H1 (cell line): ENCODE results near the gene ERC1. TPM values are rescaled to one million over a fixed set of nuclear protein-coding genes. Genes with fewer than 3 reads are reported as not detected.

ENCODE experiments used
- CTCF ChIA-PET: fragments of 300-600 bp; sonication (Branson Sonifier 250); formaldehyde crosslinking; loops from one replicate; lab custom pipeline; 2021; ENCODE audit not compliant: partially characterized antibody; lab: Charles Lee
- POLR2A ChIA-PET: fragments of 300-600 bp; sonication (Branson Sonifier 250); formaldehyde crosslinking; loops from one replicate; lab custom pipeline; 2021; ENCODE audit warnings: inconsistent platforms; ENCODE audit not compliant: partially characterized antibody; lab: Charles Lee
- DNase-seq, 2 experiments: peaks; one replicate each; pipeline versions ENCODE4 v3.0.0 to v3.0.0-alpha.2; 2010 to 2022; ENCODE audit warnings: low spot score in 2 of 2, low read depth in 1 of 2, mixed read lengths in 1 of 2
- FAIRE-seq: peaks from 2 replicates; lab custom pipeline; 2011; peaks lifted over from hg19 to GRCh38; lab: Jason Lieb, UNC
- H2AFZ ChIP-seq: 2 replicates; pipeline ENCODE4 v1.8.1; 2012; ENCODE audit warnings: low read length, inconsistent platforms
- H2AK5ac ChIP-seq: 2 replicates; pipeline ENCODE4 v1.6.1; 2013; ENCODE audit warnings: low read depth, low read length
- H2BK120ac ChIP-seq: replicated peaks from 2 replicates; pipeline ENCODE3; 2013; ENCODE audit warnings: low read depth, low read length, inconsistent platforms
- H2BK12ac ChIP-seq: 2 replicates; pipeline ENCODE4 v1.6.1; 2013; ENCODE audit warnings: low read depth, low read length
- H2BK15ac ChIP-seq: 2 replicates; pipeline ENCODE4 v1.6.1; 2013; ENCODE audit warnings: low read length
- H2BK20ac ChIP-seq: 2 replicates; pipeline ENCODE4 v1.6.1; 2013; ENCODE audit warnings: low read length
- H2BK5ac ChIP-seq: 2 replicates; pipeline ENCODE4 v1.6.1; 2013; ENCODE audit warnings: low read depth, low read length
- H3K14ac ChIP-seq: 2 replicates; pipeline ENCODE4 v1.6.1; 2013; ENCODE audit warnings: inconsistent platforms; ENCODE audit not compliant: insufficient read length
- H3K18ac ChIP-seq: 2 replicates; pipeline ENCODE4 v1.6.1; 2013; ENCODE audit warnings: low read length; ENCODE audit errors: extremely low read depth
- H3K23ac ChIP-seq: 2 replicates; pipeline ENCODE4 v1.6.1; 2013; ENCODE audit warnings: inconsistent platforms; ENCODE audit not compliant: insufficient read length
- H3K23me2 ChIP-seq: 2 replicates; pipeline ENCODE4 v1.6.1; 2013; ENCODE audit warnings: low read depth, low read length
- H3K27ac ChIP-seq: 2 replicates; pipeline ENCODE4 v1.6.1; 2011; ENCODE audit warnings: low read depth, low read length, inconsistent platforms
- H3K27me3 ChIP-seq, 4 experiments: replicated peaks in 1 of 4; 1 replicate in 1 of 4; 2 replicates in 3 of 4; pipeline versions ENCODE4 v1.6.1 to v1.8.1; 2011 to 2013; ENCODE audit warnings: low read length in 3 of 4, mild to moderate bottlenecking in 3 of 4, inconsistent platforms in 2 of 4, mixed read lengths in 2 of 4, moderate library complexity in 1 of 4; ENCODE audit not compliant: control insufficient read depth in 3 of 4, insufficient read depth in 3 of 4; ENCODE audit errors: extremely low read depth in 1 of 4
- H3K36me3 ChIP-seq, 4 experiments: 2 replicates each; pipeline versions ENCODE4 v1.6.1 to v1.8.1; 2011 to 2013; ENCODE audit warnings: mild to moderate bottlenecking in 4 of 4, low read length in 3 of 4, moderate library complexity in 2 of 4, control low read depth in 1 of 4, inconsistent platforms in 1 of 4; ENCODE audit not compliant: insufficient read depth in 4 of 4, control insufficient read depth in 2 of 4
- H3K4ac ChIP-seq: replicated peaks from 2 replicates; pipeline ENCODE3; 2013; ENCODE audit warnings: low read length, low read depth, mixed read lengths, inconsistent platforms; ENCODE audit not compliant: insufficient read length
- H3K4me1 ChIP-seq, 4 experiments: replicated peaks in 1 of 4; 1 replicate in 1 of 4; 2 replicates in 3 of 4; pipeline versions ENCODE4 v1.6.1 to v1.8.1; 2011 to 2013; ENCODE audit warnings: low read length in 3 of 4, inconsistent platforms in 2 of 4, mixed read lengths in 1 of 4; ENCODE audit not compliant: insufficient read depth in 4 of 4, control insufficient read depth in 3 of 4
- H3K4me2 ChIP-seq, 2 experiments: 2 replicates each; pipeline versions ENCODE4 v1.6.1 to v1.8.1; 2011 to 2013; ENCODE audit warnings: low read depth in 2 of 2, low read length in 2 of 2, control low read depth in 1 of 2, inconsistent platforms in 1 of 2, mild to moderate bottlenecking in 1 of 2; ENCODE audit not compliant: insufficient read depth in 1 of 2
- H3K4me3 ChIP-seq, 4 experiments: fragments of 200-600, 300-600 bp in 1 of 4; sonication (generic), shearing (Covaris generic), sonication (Bioruptor Twin) in 1 of 4; 2 replicates each; pipeline versions ENCODE4 v1.5.1 to v1.8.1; 2011 to 2016; ENCODE audit warnings: low read length in 4 of 4, low read depth in 3 of 4, control low read depth in 2 of 4, inconsistent platforms in 2 of 4, mild to moderate bottlenecking in 2 of 4, mixed read lengths in 1 of 4, moderate library complexity in 1 of 4; ENCODE audit not compliant: insufficient read depth in 2 of 4; ENCODE audit errors: extremely low read depth in 1 of 4
- H3K56ac ChIP-seq: replicated peaks from 2 replicates; pipeline ENCODE3; 2013; ENCODE audit warnings: low read depth, mild to moderate bottlenecking, mixed read lengths, low read length, inconsistent platforms; ENCODE audit not compliant: insufficient read length
- H3K79me1 ChIP-seq: 2 replicates; pipeline ENCODE4 v1.6.1; 2013; ENCODE audit warnings: low read depth, low read length, control low read depth
- H3K79me2 ChIP-seq, 2 experiments: 2 replicates each; pipeline versions ENCODE4 v1.6.1 to v1.8.1; 2012 to 2013; ENCODE audit warnings: low read length in 2 of 2, mild to moderate bottlenecking in 2 of 2, inconsistent platforms in 1 of 2; ENCODE audit not compliant: insufficient read depth in 2 of 2, control insufficient read depth in 1 of 2
- H3K9ac ChIP-seq, 4 experiments: replicated peaks in 1 of 4; 1 replicate in 1 of 4; 2 replicates in 3 of 4; pipeline versions ENCODE4 v1.6.1 to v1.8.1; 2011 to 2013; ENCODE audit warnings: low read depth in 3 of 4, low read length in 3 of 4, control low read depth in 2 of 4, mild to moderate bottlenecking in 2 of 4, moderate library complexity in 2 of 4, inconsistent platforms in 1 of 4; ENCODE audit errors: extremely low read depth in 1 of 4
- H3K9me3 ChIP-seq, 2 experiments: 2 replicates each; pipeline versions ENCODE4 v1.6.1 to v1.8.1; 2012 to 2013; ENCODE audit warnings: mild to moderate bottlenecking in 2 of 2, moderate library complexity in 2 of 2, control low read depth in 1 of 2, inconsistent platforms in 1 of 2, low read depth in 1 of 2, low read length in 1 of 2, mixed read lengths in 1 of 2; ENCODE audit not compliant: insufficient read depth in 2 of 2
- H4K20me1 ChIP-seq, 2 experiments: replicated peaks in 1 of 2; 2 replicates each; pipeline versions ENCODE3 to v1.8.1; 2011 to 2013; ENCODE audit warnings: inconsistent platforms in 2 of 2, low read length in 2 of 2, mild to moderate bottlenecking in 1 of 2; ENCODE audit not compliant: insufficient read depth in 2 of 2, control insufficient read depth in 1 of 2
- H4K5ac ChIP-seq: 2 replicates; pipeline ENCODE4 v1.6.1; 2013; ENCODE audit warnings: low read length, low read depth, mixed read lengths, inconsistent platforms; ENCODE audit not compliant: insufficient read length
- H4K8ac ChIP-seq: 2 replicates; pipeline ENCODE4 v1.8.0; 2013; ENCODE audit warnings: mild to moderate bottlenecking, moderate library complexity, low read length, inconsistent platforms; ENCODE audit not compliant: insufficient read depth; ENCODE audit errors: extremely low read depth
- H4K91ac ChIP-seq: replicated peaks from 2 replicates; pipeline ENCODE3; 2013; ENCODE audit warnings: low read length, mixed read lengths, inconsistent platforms; ENCODE audit not compliant: insufficient read length
- ASH2L ChIP-seq: fragments of 200-600, 300-600 bp; sonication (generic); IDR thresholded peaks from one replicate; pipeline ENCODE4 v1.7.1; 2017; ENCODE audit warnings: low read length
- CREB1 ChIP-seq: IDR thresholded peaks from 2 replicates; pipeline ENCODE4 v1.6.1; 2012; ENCODE audit warnings: inconsistent platforms
- SP2 ChIP-seq: IDR thresholded peaks from 2 replicates; pipeline ENCODE4 v1.6.1; 2012; ENCODE audit warnings: mild to moderate bottlenecking, low read length, inconsistent platforms
- SP4 ChIP-seq: IDR thresholded peaks from 2 replicates; pipeline ENCODE4 v1.6.1; 2012; ENCODE audit warnings: low read length, inconsistent platforms
- TAF7 ChIP-seq: optimal IDR thresholded peaks from 2 replicates; pipeline ENCODE3; 2011; ENCODE audit warnings: low read depth, mild to moderate bottlenecking, inconsistent platforms, low read length, moderate library complexity, borderline replicate concordance
- WGBS, 2 experiments: shearing (Covaris generic) in 1 of 2; methylation state at CpG; one replicate each; pipeline versions ENCODE4 v1.1.6 to v1.1.7; 2013 to 2015; ENCODE audit warnings: low lambda C conversion rate in 2 of 2, mixed read lengths in 2 of 2, inconsistent platforms in 1 of 2, low coverage in 1 of 2, missing lambda C conversion rate in 1 of 2; ENCODE audit not compliant: insufficient replicate concordance in 2 of 2, insufficient coverage in 1 of 2, insufficient read length in 1 of 2; ENCODE audit errors: extremely low coverage in 1 of 2, missing lambda C conversion rate in 1 of 2; 5-methylcytosine and 5-hydroxymethylcytosine counted together
- polyA plus RNA-seq, 7 experiments: library from polyadenylated mRNA; depleted of rRNA in 3 of 7; stranded (reverse) in 5 of 7; unstranded in 2 of 7; fragments of >200 nt in 5 of 7; fragments of 200-250 nt in 2 of 7; gene quantifications; 1 replicate in 5 of 7; 2 replicates in 1 of 7; 4 replicates in 1 of 7; pipeline versions ENCODE4 v1.2.1 to v1.2.3, GENCODE V29; 2011 to 2013; ENCODE audit warnings: missing spikeins in 2 of 7, mixed read lengths in 2 of 7
- total RNA-seq: library from RNA; stranded (reverse); fragmentation: NEBNext Ultra II Directional; extraction: Animal tissue kit (Norgen Biotek cat#: 25700); gene quantifications from 2 replicates; pipeline ENCODE4 v1.2.1, GENCODE V29; 2021
- TF ChIP-seq, protein P1 (sequence below): IDR thresholded peaks from 2 replicates; pipeline ENCODE4 v1.6.1; 2011; ENCODE audit warnings: low read length, improper control_type of control experiment

ERC1 gene
- total and polyA plus RNA-seq, 2 of the 8 experiments (the other 6 are each of a cell fraction or from before 2014, with no cell fraction given), result 7.8 to 45.7 TPM

- H3K23ac ChIP-seq, result no peak overlapping the region
- no peak overlapping the region for H3K56ac ChIP-seq
- H2AK5ac ChIP-seq, result no peak overlapping the region
- no peak overlapping the region for H3K27ac ChIP-seq
- no peak overlapping the region for H3K14ac ChIP-seq
- H3K27me3 ChIP-seq, result no peaks in the 10 kb centered on the region; a peak in 1 of 7 replicates
- H3K4me1 ChIP-seq, result no peaks in the 10 kb centered on the region
- no peak overlapping the region; a peak in 1 of 7 replicates for H3K9ac ChIP-seq
- no peaks in the 10 kb centered on the region for H3K79me1 ChIP-seq
- no peak overlapping the region for H2BK5ac ChIP-seq
- POLR2A ChIA-PET, result no interaction called here
- H3K4ac ChIP-seq, result no peak overlapping the region
- peaks cover 0 to 5% (median 0%) of the 10 kb centered on the region in 4 experiments; a peak in 1 of 8 replicates for H3K36me3 ChIP-seq
- no peaks in the 10 kb centered on the region for H3K79me2 ChIP-seq
- H4K8ac ChIP-seq, result no peak overlapping the region
- H2BK12ac ChIP-seq, result no peak overlapping the region
- TF ChIP-seq SP4 (no peak), ASH2L (no peak), CREB1 (no peak), TAF7 (no peak), SP2 (no peak)
- TF ChIP-seq, protein P1, sequence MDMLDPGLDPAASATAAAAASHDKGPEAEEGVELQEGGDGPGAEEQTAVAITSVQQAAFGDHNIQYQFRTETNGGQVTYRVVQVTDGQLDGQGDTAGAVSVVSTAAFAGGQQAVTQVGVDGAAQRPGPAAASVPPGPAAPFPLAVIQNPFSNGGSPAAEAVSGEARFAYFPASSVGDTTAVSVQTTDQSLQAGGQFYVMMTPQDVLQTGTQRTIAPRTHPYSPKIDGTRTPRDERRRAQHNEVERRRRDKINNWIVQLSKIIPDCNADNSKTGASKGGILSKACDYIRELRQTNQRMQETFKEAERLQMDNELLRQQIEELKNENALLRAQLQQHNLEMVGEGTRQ, result no peak
- WGBS, 2 experiments, result 93% methylated on average over 4 of the region's 4 CpGs; no CpG with 5 or more reads in 1 of the 2 experiments
- no peak overlapping the region for H2BK20ac ChIP-seq
- H4K91ac ChIP-seq, result no peak overlapping the region
- no peak overlapping the region for H4K5ac ChIP-seq
- H3K9me3 ChIP-seq, result no peaks in the 10 kb centered on the region
- H2AFZ ChIP-seq, result no peak overlapping the region
- DNase-seq, result no peak
- no peak for FAIRE-seq
- no peak overlapping the region for H3K4me3 ChIP-seq
- no peak overlapping the region for H3K18ac ChIP-seq
- no peak overlapping the region for H3K4me2 ChIP-seq
- H4K20me1 ChIP-seq, result no peaks in the 10 kb centered on the region
- CTCF ChIA-PET, result interaction anchor here (1.4 kb wide), 1 partner anchor 20 kb away, joined by 3 read pairs; no protein-coding TSS in a partner anchor
- no peak overlapping the region for H2BK120ac ChIP-seq
- H3K23me2 ChIP-seq, result no peaks in the 10 kb centered on the region
- no peak overlapping the region for H2BK15ac ChIP-seq
Measured at GRCh38 chr12:1138691-1139090, 147.7 kb downstream of the ERC1 start.
